PC-9 (cell line): Measurements from ENCODE around the gene CASKIN1. TPM values are rescaled to one million over a fixed set of nuclear protein-coding genes. Genes with fewer than 3 reads are reported as not detected.

Experiments used
- BruUV-seq: library from RNA; stranded (reverse); fragments of 400-500 nt; replicated peaks from 2 replicates; lab custom pipeline; 2021; lab: Mats Ljungman, UMichigan
- CTCF ChIA-PET: fragments of 300-600 bp; sonication (Branson Sonifier 250); formaldehyde crosslinking; loops from one replicate; lab custom pipeline; 2022; ENCODE audit warnings: antibody characterized with exemption; lab: Charles Lee
- POLR2A ChIA-PET: fragments of 300-600 bp; sonication (Branson Sonifier 250); formaldehyde crosslinking; loops from one replicate; lab custom pipeline; 2022; ENCODE audit warnings: antibody characterized with exemption; ENCODE audit not compliant: unreplicated experiment; lab: Charles Lee
- DNase-seq, 2 experiments: peaks; one replicate each; pipeline versions ENCODE4 v3.0.0 to v3.0.0-alpha.2; 2015 to 2022; ENCODE audit warnings: mixed read lengths in 1 of 2
- H2AFZ ChIP-seq: fragments of 200-600 bp; sonication (generic); 2 replicates; pipeline ENCODE4 v1.8.1; 2017; ENCODE audit warnings: antibody characterized with exemption
- H3F3A ChIP-seq: fragments of 200-600 bp; sonication (generic); 2 replicates; pipeline ENCODE4 v1.8.1; 2017; ENCODE audit warnings: antibody characterized with exemption, mild to moderate bottlenecking, low read depth; ENCODE audit not compliant: insufficient read depth
- H3K27ac ChIP-seq: fragments of 200-600 bp; sonication (generic); 2 replicates; pipeline ENCODE4 v1.6.1; 2016; ENCODE audit warnings: mixed run types
- H3K27me3 ChIP-seq: fragments of 200-600 bp; sonication (generic); 2 replicates; pipeline ENCODE4 v1.6.1; 2016; ENCODE audit warnings: low read depth, mixed run types; ENCODE audit not compliant: insufficient read depth
- H3K36me3 ChIP-seq: fragments of 200-600 bp; sonication (generic); 2 replicates; pipeline ENCODE4 v1.6.1; 2016; ENCODE audit warnings: low read depth, mixed run types
- H3K4me1 ChIP-seq: fragments of 200-600 bp; sonication (generic); replicated peaks from 2 replicates; pipeline ENCODE4 v1.6.1; 2016; ENCODE audit warnings: mixed run types; ENCODE audit not compliant: insufficient read depth
- H3K4me2 ChIP-seq: fragments of 200-600 bp; sonication (generic); 2 replicates; pipeline ENCODE4 v1.6.1; 2017; ENCODE audit warnings: mixed run types
- H3K4me3 ChIP-seq: fragments of 200-600 bp; sonication (generic); 2 replicates; pipeline ENCODE4 v1.6.1; 2016; ENCODE audit warnings: mixed run types
- H3K79me2 ChIP-seq: fragments of 200-600 bp; sonication (generic); 2 replicates; pipeline ENCODE4 v1.6.1; 2017; ENCODE audit warnings: low read depth, mixed run types
- H3K9me2 ChIP-seq: fragments of 200-600 bp; sonication (generic); 2 replicates; pipeline ENCODE4 v1.8.1; 2017; ENCODE audit warnings: mild to moderate bottlenecking; ENCODE audit not compliant: insufficient read depth
- H3K9me3 ChIP-seq: fragments of 200-600 bp; sonication (generic); 2 replicates; pipeline ENCODE4 v1.8.1; 2016; ENCODE audit warnings: low read depth; ENCODE audit not compliant: insufficient read depth
- H4K20me1 ChIP-seq: fragments of 200-600 bp; sonication (generic); 2 replicates; pipeline ENCODE4 v1.8.1; 2017; ENCODE audit not compliant: insufficient read depth
- CTCF ChIP-seq: fragments of 200-600 bp; sonication (generic); conservative IDR thresholded peaks from 2 replicates; pipeline ENCODE4 v1.6.1; 2017; ENCODE audit warnings: mixed run types, antibody characterized with exemption, mild to moderate bottlenecking, moderate library complexity
- EZH2 ChIP-seq: fragments of 200-600 bp; sonication (generic); IDR thresholded peaks from 2 replicates; pipeline ENCODE4 v1.8.0; 2017; ENCODE audit warnings: antibody characterized with exemption, low read depth
- intact Hi-C: fragments of 100-400 bp; cut with micrococcal nuclease; formaldehyde crosslinking; loops from one replicate; pipeline ENCODE4 v1.10.0; 2022; ENCODE audit not compliant: unreplicated experiment
- total RNA-seq: library from RNA; stranded (reverse); gene quantifications from 2 replicates; pipeline ENCODE4 v1.2.3, GENCODE V29; 2021

CASKIN1 gene
- total RNA-seq, 1 experiment from 2014 or later = 2.1 TPM

GRCh38 chr16:2238150-2238837 is 41.9 kb upstream of the CASKIN1 start:
- H3K79me2 ChIP-seq = no peaks in the 10 kb centered on the region
- H3K4me1 ChIP-seq = no peaks in the 10 kb centered on the region
- no peaks in the 10 kb centered on the region for H3K27me3 ChIP-seq
- TF ChIP-seq CTCF (no peak), EZH2 (no peak)
- H3F3A ChIP-seq = peaks cover 35% of the 10 kb centered on the region
- H3K27ac ChIP-seq = no peak overlapping the region
- H3K9me3 ChIP-seq = no peaks in the 10 kb centered on the region
- no peaks in the 10 kb centered on the region; the same call in none of the 2 replicates for H3K36me3 ChIP-seq
- DNase-seq = no peak
- ChIA-PET POLR2A (interaction anchor here (0.6 kb wide), 1 partner anchor 53 kb away, joined by 5 read pairs; no protein-coding TSS in a partner anchor), CTCF (no interaction called here)
- peaks cover 20% of the 10 kb centered on the region for H4K20me1 ChIP-seq
- H3K4me2 ChIP-seq = no peak overlapping the region
- no peak overlapping the region for H2AFZ ChIP-seq
- intact Hi-C loops = no loop called here
- H3K9me2 ChIP-seq = no peaks in the 10 kb centered on the region
- no TSS peak for BruUV-seq
- no peak overlapping the region for H3K4me3 ChIP-seq

- H3K27me3 ChIP-seq = no peaks in the 10 kb centered on the region
- no peak overlapping the region for H3K27ac ChIP-seq
- POLR2A ChIA-PET = no interaction called here
- H3F3A ChIP-seq = peaks cover 35% of the 10 kb centered on the region
- H3K79me2 ChIP-seq = no peaks in the 10 kb centered on the region
- no peaks in the 10 kb centered on the region; the same call in 1 of the 2 replicates for H3K36me3 ChIP-seq
- TF ChIP-seq EZH2 = no peak
- no peak for TF ChIP-seq CTCF
- intact Hi-C loops = no loop called here
- no peak for DNase-seq
- no TSS peak for BruUV-seq
- no peaks in the 10 kb centered on the region for H3K9me3 ChIP-seq
- CTCF ChIA-PET = no interaction called here
- no peak overlapping the region for H3K4me2 ChIP-seq
- no peak overlapping the region for H3K4me3 ChIP-seq
- H3K4me1 ChIP-seq = no peaks in the 10 kb centered on the region
- H4K20me1 ChIP-seq = peaks cover 17% of the 10 kb centered on the region; the same call in 1 of the 2 replicates
- H2AFZ ChIP-seq = no peak overlapping the region
- no peaks in the 10 kb centered on the region for H3K9me2 ChIP-seq
Observed at GRCh38 chr16:2237493-2238149, 41.2 kb upstream of the CASKIN1 start.

- TF ChIP-seq CTCF (no peak), EZH2 (no peak)
- CTCF ChIA-PET = no interaction called here
- POLR2A ChIA-PET = no interaction called here
Observed at GRCh38 chr16:2237102-2237482, 40.7 kb upstream of the CASKIN1 start.

More at GRCh38 chr16:2237102-2237482, 40.7 kb upstream of the CASKIN1 start:
- no peaks in the 10 kb centered on the region for H3K9me2 ChIP-seq
- H4K20me1 ChIP-seq = peaks cover 17% of the 10 kb centered on the region; the same call in 1 of the 2 replicates
- no peaks in the 10 kb centered on the region for H3K79me2 ChIP-seq
- no peaks in the 10 kb centered on the region for H3K4me1 ChIP-seq
- H3K27ac ChIP-seq = no peak overlapping the region
- no peak overlapping the region for H3K4me2 ChIP-seq
- H3K4me3 ChIP-seq = no peak overlapping the region
- H3K27me3 ChIP-seq = no peaks in the 10 kb centered on the region
- no peaks in the 10 kb centered on the region for H3K9me3 ChIP-seq
- H3K36me3 ChIP-seq = no peaks in the 10 kb centered on the region; the same call in 1 of the 2 replicates
- intact Hi-C loops = no loop called here
- H3F3A ChIP-seq = peaks cover 32% of the 10 kb centered on the region
- H2AFZ ChIP-seq = no peak overlapping the region
- BruUV-seq = no TSS peak
- no peak for DNase-seq
